Hepatic stellate cell (primary cell): ENCODE measurements around the gene MRPS27.

ENCODE experiments used
- DNase-seq: peaks from one replicate; pipeline ENCODE4 v3.0.0; 2011; ENCODE audit warnings: low spot score

The MRPS27 gene

DNA sequence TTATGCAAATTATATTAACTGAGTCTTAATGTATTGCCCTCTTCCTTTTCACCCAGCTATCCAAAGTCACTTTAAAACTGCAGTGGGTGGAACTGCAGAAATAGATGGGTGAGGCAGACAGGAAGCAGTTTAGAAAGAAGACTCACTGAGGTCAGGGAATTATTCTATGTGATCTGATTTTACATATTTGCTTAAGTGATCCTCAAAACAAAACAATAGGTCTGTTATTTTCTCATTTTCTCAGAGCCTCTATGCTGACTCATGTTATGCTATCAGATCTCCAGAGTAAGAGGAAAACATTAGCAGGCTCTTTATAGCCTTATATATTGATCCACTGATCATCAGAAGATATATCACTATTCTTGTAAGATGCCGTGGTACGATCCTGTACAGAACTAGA is 63.5 kb downstream of the MRPS27 start:
- DNase-seq, result no peak

DNA sequence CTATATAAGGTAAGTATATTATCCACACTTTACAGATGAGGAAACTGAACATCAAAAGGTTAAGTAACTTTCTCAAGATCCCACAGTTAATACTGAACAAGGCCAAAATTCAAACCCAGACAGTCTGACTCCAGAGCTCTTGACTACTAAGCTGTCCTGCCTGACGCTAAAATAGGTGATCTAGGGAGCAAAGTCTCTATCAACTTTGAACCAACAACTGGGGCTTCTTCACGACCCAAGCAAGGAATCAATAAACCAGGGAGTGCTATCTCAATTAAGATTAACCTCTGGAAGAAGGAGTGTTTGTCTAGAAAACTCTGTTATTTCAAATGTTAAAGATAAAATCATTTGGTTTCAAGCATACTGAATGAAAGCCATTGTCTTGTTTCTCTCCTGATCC is 64.4 kb downstream of the MRPS27 start:
- no peak for DNase-seq

DNA sequence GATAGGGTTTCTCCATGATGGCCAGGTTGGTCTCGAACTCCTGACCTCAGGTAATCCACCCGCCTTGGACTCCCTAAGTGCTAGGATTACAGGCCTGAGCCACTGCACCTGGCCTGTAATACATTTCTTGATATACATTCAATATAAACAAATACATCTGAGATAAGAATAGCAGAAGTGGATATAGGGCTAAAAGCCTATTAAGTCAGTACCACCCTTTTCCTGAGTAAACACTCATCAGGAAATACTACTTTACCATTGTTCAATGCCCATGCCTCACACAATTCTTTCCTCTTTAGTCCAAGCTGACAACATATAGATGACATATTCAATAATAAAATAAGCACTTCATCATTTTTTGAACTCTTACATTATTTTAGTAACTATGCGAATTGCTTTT is 64.8 kb downstream of the MRPS27 start:
- no peak for DNase-seq

DNA sequence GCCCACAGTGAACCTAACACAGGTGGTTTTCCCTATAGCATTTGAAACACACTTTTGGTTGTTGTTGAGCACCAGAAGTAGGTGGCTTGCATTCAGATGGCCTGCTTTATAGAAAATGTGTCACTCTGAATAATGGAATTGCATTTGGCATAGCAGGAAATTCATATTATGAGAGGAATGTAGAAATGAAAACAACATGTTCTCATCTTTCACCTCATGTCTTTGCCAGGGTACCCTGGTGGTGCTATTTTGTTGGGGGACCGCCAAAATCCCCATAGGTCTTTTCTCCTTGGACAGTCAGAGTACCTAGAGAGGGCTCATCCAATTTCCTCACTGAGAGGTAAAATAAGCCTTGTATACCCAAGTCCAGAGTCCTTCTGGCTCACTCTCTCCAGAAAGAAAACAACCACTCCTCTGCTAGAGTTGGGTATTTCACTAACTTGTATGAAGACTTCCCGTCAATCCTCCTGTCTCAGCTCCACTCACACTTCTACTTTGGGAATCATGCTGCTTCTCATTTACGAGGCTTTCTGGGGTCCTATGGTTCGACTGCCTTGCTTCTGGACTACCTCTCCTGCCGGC is 67.4 kb downstream of the MRPS27 start:
- DNase-seq, result no peak

DNA sequence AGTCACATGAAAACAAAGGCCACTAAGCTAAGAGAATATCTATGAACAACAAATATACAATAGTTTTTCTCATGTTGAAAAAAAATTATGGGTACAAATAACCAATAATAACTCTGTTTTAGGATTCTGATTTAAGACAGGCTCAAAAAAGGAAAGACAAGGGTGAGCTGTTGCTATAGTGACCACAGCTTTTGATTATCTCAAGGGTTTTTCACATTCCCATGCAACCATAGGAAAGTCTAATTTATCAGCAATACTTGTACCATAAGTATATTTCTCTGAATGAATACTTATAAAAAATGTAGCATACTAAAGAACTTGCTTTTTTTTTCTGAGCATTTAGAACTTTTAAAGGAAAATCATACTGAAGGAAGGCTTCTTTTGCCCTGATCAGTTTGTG is 68.0 kb downstream of the MRPS27 start:
- DNase-seq, result no peak

DNA sequence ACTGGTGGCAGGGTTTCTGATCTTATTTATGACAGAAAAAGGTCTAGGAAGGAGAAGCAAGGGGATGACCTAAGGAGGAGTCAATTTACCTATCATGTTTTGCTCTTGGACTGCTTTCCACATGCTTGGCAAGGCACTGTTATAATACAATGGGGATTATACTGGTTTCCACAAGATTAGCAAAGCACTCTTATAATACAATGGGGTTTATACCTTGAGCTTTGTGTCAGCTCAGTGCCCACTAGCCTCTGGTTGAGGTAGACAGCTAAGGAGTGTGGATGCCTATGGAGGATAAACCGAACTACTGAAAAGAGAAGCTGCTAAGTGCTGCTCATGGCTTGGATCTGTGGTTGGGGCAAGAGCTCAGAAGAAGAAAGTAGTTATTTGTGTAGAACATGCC is 68.7 kb downstream of the MRPS27 start:
- no peak for DNase-seq

DNA sequence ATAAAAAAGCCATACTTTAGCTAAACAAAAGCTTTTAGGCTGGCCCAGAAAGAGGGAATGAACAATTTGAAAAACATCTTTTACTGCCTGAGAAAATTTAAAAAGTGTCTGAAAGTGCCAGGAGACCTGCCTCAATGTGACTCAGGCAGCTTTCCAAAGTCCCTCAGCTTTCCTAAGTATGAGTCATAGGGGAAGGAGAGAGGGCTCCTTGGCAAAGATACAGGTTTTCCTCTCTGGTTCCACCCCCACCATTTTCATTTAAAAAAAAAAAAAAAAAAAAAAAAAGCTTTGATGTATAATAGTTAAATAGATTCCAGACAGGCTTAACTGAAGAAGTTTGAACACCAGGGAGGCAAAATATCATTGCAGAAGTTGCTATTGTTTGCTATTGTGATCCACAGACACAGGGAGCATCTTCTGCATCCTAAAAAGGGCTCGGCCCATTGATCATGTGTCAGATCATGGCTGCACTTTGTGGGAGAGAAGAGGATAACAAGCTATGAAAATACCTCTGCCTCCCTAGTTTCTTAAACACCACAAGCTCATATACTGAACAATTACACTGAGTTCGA is 71.5 kb downstream of the MRPS27 start:
- peak; percentile 50 for DNase-seq

DNA sequence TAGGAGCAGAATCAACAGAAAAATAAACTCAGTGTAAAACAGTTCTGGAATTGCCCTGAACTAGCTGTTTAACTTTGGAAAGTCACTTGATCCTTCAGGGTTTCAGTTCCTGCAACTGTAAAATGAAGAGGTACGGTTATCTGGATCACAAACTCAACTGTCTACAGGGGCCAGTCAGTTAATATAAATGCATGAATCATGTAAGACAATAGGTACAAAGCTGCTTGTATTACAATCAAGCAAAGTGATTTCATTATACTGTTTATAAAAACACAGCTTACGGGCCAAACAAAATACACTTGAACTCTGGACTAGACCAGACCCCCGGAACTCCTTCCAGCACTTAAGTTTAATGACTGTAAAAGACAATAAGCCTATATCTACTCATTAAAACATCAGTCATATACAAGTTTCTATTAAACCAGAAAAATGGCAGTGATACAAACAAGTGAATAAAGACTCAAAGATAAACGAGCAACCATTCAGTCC is 73.0 kb downstream of the MRPS27 start:
- no peak for DNase-seq

DNA sequence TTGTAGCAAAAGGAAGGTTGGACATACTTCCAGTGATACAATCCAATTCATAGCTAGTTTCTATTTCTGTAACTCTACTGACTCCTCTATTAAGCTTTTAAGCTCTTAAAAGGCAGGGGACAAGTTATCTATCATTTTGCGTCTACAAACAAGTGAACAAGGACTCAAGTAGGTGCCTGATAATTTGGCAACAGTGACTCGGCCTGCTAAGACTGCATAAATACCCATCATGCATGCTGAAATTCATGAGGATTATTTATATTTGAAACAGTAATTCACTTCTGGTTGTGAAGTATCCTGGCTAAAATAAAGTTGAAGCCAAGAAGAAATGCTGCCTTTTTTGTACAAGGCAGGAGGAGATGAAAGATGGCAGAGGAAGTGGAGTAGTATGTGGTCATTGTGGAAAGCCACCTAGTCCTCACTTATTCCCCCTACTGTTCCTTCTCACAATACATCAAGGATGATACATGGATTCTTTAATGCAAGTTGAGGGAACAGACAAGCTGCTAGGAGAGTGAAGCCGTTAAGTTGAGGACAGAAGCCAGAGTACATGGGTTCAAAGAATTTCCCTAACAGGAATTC is 74.0 kb downstream of the MRPS27 start:
- no peak for DNase-seq

DNA sequence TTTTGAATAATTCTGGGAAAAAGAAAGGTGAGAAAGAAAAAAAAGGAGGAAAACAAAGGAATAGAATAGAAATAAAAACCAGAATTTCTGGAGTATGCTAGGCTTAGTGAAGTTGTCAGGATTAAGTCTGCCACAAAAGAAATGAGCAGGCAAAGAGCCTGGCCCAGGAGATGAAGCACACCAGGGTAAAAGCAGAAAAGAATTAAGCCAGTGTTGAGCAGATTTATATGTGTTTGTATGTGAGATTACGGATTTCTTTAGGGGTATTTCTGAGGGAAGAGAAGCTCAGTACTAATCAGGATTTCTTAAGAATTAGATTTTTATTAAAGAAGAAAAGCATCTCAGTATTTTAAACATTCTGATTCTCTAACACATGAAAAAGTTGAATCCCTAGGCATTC is 74.5 kb downstream of the MRPS27 start:
- no peak for DNase-seq

DNA sequence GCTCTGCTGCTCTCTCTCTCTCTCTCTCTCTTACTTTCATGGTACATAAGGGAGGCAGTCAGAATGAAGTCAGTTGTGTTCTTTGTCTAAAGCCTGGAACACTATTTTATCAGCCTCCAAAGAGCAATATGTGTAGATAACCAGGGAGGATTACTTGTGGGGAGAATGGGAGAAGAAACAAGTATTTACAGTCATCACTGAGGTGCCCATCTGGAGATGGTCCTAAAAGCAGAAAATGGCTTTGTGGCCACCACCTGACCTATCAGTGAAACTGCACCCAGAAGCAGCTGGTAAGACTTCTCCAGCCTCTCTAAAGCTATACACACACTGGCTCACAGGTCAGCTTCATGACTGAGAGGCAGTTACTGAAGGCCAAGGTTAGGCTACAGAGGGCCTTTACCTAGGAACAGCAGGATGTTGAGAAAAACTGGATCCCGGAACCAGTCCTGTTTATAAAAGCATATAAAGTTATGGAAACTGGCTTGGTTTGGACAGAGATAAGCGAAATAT is 75.1 kb downstream of the MRPS27 start:
- DNase-seq, result peak; percentile 27

DNA sequence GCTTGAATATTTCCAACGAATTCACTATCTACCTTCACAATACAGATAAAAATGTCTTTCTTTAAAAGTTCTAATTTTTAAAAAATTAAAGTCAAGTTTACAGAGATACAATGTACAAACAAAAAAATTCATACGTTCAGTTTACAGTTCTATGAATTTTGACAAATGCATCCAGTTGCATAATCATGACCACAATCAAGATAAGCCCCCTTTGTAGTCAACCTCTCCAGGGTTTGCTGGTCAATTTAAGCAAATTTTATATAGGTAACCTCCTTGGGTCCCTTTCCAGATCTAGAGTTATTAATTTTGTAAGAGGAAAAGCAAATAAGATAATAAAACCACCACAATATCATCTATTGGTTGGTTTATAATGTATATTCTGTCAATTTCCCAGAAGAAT is 76.3 kb downstream of the MRPS27 start:
- no peak for DNase-seq

DNA sequence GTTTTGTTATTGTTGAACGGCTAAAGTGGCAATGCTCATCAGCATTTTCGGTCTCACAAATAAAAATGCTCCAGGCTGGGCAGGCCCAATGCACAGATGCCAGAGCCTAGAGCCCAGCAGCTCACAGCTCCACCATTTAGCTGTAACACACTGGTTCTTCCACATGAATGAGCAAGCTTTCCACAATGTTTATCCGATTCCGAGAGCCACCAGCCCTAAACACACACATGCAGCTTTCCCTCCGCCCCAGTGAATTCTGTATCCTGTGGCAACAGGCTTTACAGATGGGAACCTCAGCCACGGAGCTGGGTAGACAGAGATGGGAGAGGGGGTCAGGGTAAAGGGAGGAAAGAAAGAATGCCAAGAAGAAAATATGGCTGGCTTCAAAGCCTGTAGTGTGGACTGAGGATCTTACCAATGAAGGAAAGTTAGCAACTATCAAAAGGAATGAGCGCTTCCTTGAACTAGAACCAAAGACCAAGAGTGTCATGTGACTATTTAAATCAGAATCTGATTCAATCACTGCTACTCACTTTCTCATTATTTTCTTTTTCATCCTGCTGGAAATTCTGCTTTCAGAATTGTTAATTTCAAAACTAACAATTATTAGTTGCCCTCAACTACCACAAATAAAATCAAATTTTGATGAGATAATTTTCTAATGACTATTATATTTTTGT is 77.1 kb downstream of the MRPS27 start:
- DNase-seq, result no peak

DNA sequence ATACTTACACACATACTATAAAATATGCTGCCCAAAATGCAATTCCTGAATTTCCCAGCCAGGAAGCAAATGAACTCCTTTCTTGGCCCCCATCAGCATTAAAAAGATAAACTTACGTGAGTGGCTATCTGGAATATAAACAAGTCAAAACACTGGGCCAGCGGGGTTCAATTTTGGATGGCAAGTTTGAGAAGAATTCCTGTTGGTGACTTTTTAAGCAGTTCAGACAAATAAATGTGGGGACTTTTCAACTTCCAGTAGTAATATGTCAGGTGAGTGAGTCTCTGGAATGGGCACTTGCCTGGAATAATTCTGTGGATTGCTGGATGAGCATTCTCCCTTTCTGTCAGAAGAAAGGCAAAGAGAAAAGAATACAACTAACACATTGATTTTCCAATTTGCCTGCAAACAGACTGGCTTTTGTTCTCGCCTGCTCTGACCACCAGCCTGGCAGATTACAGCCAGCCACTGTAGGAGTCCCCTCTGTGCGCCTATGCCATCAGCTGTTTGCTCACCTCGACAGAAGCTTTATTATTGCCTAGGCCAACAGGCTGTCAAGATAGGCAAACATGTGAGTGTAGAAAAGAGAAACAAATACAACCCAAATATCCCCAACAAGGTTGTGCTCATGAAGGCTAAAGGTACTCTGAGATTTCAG is 78.6 kb downstream of the MRPS27 start:
- no peak for DNase-seq

DNA sequence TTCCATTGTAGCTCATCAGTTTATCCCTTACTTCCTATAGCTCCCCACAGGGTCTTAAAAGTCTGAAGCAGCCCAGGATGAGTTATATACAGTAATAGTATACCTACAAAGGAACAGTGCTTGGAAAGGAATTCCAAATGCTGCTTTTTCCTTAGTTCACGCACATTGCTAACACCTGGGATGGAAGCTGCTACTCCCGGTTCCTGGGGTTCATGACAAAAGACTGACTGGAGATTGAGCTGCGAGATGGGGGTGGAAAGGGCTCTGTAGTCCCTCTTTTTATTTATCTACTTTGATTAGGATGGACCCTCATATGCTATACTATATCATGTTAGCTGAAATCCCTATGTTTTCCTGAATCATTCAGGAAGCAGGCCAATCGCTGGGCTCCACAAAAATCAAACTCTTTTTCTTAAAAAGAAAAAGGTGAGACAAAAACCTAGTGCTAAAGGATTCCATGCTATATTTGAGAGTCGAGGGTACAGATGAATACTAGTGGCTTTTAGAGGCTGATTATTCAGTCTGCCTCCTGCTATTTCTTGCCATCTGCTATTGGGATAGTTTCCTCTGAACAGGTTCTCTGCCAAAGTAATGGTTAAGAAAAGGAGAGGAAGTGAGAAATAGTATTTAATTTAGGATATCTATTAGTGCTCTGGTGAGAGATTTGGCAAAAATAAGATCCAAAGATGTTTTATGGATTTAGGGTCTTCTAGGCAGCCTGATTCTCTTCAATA is 81.2 kb downstream of the MRPS27 start:
- no peak for DNase-seq

DNA sequence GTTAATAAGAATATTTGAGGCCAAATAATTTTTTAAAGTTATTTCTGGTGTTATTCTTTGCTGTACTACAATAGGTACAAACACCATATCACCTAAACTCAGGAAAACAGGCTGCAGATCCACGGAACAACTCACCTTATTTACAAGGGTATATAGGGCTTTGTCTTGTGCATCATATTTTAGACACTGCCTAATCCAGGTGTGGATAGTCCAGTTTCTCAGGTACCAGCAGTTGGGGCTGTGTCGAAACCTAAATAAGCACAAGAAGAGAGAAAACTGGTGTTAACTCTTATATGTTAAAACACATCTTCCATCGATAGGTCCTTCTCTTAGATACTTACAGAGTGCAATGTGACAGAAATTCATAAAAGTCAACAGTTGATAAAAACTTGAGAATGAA is 82.2 kb downstream of the MRPS27 start:
- no peak for DNase-seq

DNA sequence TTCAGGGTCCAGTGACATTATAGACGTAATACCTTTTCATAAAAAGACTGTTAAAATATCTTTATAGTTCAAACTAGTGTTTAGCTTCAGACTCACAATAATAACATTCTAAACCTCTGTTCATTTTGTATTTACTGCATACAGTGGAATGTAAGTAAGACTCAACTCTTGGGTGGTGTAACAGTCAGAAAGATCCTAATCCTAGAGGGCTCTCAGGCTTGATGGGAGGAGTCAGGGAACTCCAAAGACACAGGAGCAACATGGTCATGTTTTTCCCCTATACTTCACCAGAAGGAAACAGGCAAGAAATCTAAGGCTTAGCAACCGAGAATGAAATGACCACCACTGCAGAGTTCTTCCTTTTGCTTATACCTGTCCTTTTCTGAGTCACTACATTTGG is 82.6 kb downstream of the MRPS27 start:
- no peak for DNase-seq

DNA sequence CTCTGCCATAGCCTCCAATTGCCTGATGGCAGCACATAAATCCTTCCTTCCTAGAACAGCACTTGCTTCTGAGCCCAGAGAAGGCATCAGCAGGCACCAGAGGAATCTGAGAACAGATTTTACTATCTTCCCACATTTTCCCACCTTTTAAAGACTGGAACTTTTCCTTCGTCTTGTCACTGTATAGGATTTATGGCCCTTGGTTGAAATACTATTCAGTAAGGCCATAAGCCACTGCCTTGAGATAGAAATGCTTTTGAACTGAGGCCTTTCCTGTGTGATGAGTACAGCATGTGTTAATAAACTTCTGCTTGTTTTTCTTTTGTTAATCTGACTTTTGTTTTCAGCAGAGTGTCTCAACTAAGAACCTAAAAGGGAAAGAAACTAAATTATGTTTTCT is 84.3 kb downstream of the MRPS27 start:
- DNase-seq, result no peak

DNA sequence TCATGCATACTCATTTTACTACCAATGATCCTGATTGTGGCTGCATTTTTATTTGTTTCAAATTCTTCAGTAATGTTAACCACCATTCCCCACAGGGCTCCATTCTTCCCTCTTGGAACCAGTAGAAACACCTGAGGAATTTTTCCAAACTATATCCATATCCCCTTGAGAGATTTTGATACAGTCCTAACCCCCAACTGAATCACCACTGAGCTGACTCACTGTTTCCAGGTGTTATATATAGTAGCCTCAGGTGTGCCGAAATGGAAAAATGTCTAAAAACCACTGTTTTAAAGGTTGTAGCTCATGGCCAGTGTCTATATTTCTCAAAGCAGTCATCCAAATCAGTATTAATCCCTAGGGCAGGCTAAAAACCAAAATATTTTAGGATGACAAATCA is 85.2 kb downstream of the MRPS27 start:
- no peak for DNase-seq

DNA sequence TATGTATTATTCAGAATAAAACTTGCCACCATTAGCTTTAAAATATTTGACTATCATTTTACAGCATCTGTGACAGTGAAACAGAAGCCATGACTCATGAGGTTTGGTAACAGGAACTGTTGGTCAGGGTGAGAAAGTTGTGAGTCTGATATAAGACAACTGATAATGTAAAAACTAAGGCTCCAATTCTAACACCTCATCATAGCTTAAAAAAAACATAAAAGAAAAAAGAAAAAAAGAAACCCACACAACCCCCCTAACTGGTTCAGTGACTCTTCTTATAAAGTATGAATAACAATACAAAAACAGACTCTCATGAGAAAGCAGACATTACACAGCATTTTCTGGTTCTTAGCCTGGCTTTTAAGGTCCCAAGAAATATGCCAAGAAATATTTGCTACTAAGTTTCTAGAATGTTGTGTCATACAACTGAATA is 85.8 kb downstream of the MRPS27 start:
- peak; percentile 19 for DNase-seq

DNA sequence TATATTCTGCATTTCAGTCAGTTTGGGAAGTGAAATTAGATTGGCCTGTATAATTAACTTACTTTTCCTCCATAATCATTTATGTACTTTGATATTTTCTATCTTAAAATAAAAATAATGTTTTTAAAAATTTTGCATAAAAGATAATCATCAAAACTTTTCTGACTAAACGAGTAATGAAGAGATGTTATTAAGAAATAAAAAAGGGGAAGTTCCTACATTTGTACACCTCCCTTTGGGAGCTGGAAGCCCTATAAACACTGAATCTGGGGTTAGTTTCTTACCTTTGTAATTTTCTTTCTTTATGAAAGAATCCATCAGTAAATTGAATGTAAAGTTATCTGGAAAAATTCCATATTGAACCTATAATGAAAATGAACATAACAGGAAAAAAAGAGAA is 86.2 kb downstream of the MRPS27 start:
- no peak for DNase-seq

DNA sequence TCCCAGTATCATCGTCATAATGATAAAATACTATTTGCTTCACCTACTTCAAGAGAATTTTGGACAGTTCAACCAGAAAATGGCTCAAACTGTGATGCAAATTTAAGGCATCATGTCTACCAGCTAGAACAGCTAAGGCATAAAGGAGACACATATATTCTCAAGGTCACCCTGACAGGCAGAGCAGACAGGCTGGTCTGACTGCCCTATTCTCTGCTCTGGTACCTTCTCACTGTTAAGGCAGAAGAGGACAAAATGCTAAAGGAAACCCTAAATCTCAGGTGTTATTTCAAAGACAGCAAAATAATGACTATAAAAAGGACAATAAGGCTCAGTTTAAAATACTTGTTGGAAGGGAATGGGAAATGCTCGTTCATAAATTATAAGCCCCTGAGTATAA is 87.2 kb downstream of the MRPS27 start:
- DNase-seq, result no peak
